ENCODE results near the gene GPC6.
"Not testable (repeated sequence)": the region's sequence is repeated elsewhere in the genome, so short reads cannot be mapped to it uniquely, and the experiment has no call there.

Gene GPC6

DNA sequence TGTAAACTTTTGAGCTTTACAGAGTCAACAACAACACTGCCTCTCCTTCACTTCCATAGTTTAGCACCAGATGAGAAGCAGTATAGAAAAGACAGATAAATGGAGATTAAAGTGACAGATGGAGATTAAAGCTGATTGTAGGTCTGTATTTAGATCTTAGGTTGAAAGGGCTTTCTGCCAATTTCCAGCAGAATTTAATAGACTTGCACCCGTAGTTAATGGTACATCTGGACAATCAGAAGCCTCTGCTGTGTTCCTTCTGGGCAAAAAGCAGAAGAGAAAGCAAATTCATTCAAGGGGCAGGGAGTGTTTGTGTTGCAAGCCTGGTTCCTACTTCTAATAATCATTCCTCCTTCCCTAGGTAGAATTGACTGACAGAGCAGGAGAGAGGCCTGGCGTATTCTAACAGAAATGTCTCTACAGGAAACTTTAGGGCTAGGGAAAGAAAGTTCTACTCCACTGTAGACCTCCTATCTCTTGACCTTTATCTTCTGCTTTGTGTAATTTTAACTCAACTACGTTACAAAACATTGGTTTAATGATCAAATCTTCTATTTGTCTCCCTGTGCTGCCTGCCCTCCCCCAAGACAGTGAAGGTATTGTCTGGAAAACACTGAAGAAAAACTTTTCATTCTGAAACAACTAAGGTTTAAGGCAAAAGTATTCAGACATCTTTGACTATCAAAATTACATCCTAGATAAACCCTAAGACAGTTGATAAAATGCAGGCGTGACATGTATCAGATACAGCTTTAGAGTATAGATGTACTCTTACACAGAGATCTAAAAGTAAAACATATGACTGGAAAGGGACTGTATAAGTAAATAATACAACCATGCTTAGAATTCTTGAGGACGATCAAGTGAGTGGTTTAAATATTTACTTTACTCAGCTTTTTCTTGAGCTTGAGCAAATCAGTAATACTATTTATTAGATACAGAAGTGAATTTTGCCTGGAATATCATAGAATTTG is 44.4 kb downstream of the GPC6 start:
- DNase-seq: no peak

- no peak for DNase-seq
Measured at GRCh38 chr13:93279982-93280381, 53.4 kb downstream of the GPC6 start.

DNA sequence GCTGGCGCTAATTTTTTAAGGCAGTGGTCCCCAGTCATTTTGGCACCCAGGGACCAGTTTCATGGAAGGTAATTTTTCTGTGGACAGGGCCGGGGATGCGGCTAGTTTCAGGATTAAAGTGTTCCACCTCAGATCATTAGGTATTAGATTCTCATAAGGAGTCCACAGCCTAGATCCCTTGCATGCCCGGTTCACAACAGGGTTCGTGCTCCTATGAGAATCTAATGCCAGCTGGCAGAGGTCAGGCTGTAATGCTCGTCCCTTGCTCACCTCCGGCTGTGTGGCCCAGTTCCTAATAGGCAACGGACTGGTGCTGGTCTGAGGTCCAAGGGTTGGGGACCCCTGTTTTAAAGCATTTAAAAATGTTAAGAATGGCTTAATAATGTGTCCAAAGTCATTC is 54.1 kb downstream of the GPC6 start:
- DNase-seq: no peak

DNA sequence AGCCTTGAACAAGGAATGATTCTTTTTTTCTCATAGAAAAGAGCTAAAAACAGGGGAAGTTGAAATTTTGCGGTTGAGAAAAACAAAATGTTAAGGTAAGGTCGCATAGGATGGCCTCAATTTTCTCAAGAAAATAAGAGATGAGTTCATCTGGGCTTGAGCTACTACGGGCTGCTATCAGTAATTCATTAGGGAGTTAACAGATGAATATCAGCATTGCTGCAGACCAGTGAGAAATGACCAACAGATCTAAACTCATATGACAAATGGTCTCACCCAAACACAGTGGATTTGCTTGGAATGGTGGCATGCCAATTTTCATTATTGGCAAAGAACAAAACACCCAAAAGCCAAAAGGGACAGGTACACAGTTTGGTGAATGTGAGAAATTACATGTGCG is 56.6 kb downstream of the GPC6 start:
- no peak for DNase-seq

DNA sequence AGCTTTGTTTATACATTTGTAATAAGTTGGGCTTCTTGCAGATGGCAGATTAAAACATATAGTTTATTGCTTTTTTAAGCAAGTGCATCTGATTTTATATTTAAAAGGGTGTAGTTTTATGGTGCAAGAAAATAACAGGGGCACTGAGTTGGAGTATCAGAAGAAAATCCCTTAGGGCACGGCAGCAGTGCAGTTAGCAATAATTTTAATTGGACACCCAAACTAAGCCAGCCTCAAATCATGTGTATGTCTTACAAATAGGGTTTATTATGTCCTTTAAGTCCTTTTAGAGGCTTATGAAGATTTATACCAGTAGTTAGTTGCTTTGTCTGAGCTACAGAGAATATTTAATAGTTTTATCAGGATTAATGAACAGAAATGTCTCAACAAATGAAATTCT is 57.5 kb downstream of the GPC6 start:
- no peak for DNase-seq

GRCh38 chr13:93286047-93286446 is 59.4 kb downstream of the GPC6 start:
- DNase-seq: no peak

GRCh38 chr13:93289053-93289452 is 62.4 kb downstream of the GPC6 start:
- DNase-seq: no peak

DNA sequence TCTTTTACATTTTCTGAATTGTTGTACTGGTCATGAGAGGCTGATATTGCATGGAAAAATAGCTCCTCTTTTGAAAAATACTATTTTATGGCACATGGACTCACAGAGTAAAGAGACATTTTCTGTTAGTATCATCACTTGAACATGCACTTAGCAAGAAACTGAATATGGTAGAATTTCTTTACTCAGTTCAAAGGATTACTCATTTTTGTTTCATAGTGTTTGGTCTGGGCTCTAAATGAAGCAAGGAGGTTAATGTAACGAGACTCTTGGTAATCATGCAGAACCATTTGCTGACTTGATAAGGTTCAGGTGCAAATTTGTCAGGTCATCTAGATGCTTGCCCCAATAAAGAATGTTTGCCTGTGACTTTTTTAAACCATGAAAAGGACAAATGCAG is 63.2 kb downstream of the GPC6 start:
- DNase-seq: no peak

GRCh38 chr13:93290503-93290902 is 63.9 kb downstream of the GPC6 start:
- DNase-seq: no peak

GRCh38 chr13:93292366-93292765 is 65.8 kb downstream of the GPC6 start:
- no peak for DNase-seq

- no peak for DNase-seq
Measured at GRCh38 chr13:93293710-93294109, 67.1 kb downstream of the GPC6 start.

DNA sequence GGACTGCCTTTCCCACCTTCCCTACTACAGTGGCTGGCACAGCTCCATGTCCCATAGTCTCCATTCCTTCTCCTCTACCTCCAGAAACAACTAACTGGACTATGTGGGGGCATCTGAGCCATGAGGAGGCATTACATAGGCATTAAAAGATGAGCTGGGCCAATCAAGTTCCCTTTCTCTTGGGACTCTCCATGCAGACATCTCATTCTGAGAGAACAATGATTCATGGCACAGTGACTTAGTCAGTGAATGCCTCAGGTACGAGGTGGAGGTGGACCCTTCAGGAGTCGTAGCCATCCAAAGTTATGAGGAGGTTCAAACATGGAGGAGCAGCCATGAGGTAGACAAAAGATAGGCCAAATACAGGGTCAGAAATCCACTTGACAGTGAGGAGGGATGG is 70.0 kb downstream of the GPC6 start:
- DNase-seq: no peak

DNA sequence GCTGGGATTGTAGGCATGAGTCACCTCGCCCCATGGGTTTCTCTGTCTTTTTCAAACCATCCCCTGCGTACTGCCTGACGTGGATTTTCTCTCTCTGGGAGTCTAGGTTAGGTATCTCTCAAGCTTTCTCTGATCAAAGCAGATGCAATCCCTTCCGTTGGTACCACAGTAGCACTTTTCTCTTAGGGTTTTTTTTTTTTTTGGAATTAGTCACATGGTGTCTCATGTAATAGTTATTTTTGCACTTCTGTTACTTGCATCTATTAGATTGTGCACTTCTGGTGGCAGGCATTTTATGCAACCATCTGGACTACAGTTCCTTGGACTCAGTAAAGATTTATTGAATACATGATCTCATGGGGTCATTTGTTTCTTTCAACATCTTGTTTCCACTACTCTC is 72.1 kb downstream of the GPC6 start:
- DNase-seq: no peak

DNA sequence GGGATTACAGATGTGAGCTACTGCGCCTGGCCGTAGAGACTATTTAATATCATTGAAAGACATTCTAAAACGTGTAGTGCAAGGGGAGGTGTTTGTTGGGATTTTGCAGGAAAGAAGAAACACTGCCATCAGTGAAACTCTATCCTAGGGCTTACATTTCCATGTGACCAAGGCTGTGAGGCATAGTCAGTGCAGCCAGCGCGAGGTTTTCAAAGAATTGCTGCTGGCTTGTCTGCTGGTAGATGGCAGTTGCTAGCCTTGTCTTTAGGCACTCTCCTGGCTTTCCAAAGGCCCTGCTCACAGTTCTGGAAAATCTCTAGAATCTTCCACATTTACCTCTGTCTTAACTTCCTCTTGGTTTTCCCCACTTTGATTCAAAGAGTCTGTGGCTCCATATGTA is 77.5 kb downstream of the GPC6 start:
- no peak for DNase-seq

GRCh38 chr13:93304868-93305613 is 78.4 kb downstream of the GPC6 start:
- no peak for DNase-seq

GRCh38 chr13:93305886-93306285 is 79.3 kb downstream of the GPC6 start:
- no peak for DNase-seq

DNA sequence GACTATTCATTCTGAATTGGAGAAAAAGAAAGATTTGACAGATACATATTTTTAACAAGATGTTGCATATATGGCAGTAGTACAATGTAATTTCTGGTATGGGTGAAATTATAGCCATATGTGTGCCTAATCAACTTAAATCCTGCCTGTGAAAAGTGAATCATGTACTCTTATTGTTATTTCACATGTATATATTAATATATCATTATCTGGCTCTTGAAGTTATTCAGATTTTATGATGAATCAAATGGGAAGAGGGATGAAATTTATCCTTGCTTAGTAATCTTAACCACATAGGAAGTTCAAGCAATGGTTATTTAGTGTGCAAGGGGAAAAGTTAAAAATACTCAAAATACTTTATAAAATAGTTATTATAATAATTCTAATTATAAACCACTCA is 80.5 kb downstream of the GPC6 start:
- DNase-seq: no peak

GRCh38 chr13:93307651-93308050 is 81.0 kb downstream of the GPC6 start:
- DNase-seq: no peak

- DNase-seq: no peak
Measured at GRCh38 chr13:93309886-93310523, 83.4 kb downstream of the GPC6 start.

GRCh38 chr13:93316841-93317240 is 90.2 kb downstream of the GPC6 start:
- DNase-seq: no peak

GRCh38 chr13:93318534-93319254 is 92.1 kb downstream of the GPC6 start:
- DNase-seq: no peak

DNA sequence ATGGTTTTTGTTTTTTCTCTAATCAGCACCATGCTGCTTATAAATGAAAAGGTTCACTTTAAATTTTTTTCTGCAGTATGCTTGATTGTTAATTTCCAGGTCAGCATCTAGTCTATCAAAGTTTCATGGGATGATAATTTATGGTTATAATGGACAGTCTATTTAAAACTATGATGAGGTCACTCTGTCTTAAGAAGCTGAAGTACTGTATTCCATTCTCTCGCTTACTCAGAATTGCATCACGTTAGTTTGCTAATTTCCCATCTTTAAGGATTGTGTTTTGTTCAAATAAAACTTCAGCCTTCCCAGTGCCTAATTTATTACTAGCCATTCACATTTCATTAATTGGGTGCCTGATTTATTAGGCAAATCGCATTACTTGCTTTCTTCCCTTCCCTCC is 94.3 kb downstream of the GPC6 start:
- DNase-seq: no peak

GRCh38 chr13:93323880-93324279 is 97.3 kb downstream of the GPC6 start:
- DNase-seq: not testable (repeated sequence)
